ENCODE measurements around the gene C7. TPM values are rescaled to one million over a fixed set of nuclear protein-coding genes. Genes with fewer than 3 reads are reported as not detected.
"Not testable (repeated sequence)": the region's sequence is repeated elsewhere in the genome, so short reads cannot be mapped to it uniquely, and the experiment has no call there.

The C7 gene
- not detected in 2 replicates for total RNA-seq (2014; rRNA removed; shearing (Covaris generic))

GRCh38 chr5:40909264-40909663, at the start of gene C7:
C7 (plus strand) TSS chr5:40909497; CDS start chr5:40909611, 114 bp downstream.
- in situ Hi-C loops (cut with HindIII; ENCODE audit: low sequenced_read_pairs) = no loop called here
- no peak for DNase-seq (ENCODE audit: low spot score)

DNA sequence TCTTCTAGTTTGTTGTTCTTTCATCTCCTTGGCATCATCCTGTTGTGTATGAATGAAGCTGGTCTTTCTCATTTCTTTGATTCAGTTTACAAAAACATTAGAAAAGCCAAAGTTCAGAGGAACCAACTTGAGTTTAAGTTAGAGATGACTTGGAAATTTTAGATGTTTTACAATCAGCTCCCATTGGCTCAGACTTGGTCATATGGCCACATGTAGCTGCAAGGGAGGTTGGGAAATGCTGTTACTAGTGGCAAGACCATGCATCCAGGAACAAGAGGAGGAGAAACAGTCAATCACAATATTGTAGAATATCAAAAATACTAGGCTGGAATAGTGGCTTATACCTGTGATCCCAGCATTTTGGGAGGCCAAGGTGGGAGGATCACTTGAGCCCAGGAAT, 48.6 kb upstream of the C7 start:
- in situ Hi-C loops (cut with HindIII; ENCODE audit: low sequenced_read_pairs) = no loop called here
- DNase-seq (ENCODE audit: low spot score) = no peak

DNA sequence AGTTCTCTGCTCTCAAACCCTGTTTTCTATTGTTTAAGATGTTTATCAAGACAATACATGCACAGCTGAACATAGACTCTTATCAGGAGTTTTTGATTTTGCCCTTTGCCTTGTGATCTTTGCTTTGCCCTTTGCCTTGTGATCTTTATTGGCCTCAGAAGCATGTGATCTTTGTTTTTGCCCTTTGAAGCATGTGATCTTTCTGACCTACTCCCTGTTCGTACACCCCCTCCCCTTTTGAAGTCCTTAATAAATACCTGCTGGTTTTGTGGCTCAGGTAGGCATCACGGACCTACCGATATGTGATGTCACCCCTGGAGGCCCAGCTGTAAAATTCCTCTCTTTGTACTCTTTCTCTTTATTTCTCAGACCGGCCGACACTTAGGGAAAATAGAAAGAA, 44.3 kb upstream of the C7 start:
- DNase-seq (ENCODE audit: low spot score); in situ Hi-C loops (cut with HindIII; ENCODE audit: low sequenced_read_pairs): not testable (repeated sequence)

DNA sequence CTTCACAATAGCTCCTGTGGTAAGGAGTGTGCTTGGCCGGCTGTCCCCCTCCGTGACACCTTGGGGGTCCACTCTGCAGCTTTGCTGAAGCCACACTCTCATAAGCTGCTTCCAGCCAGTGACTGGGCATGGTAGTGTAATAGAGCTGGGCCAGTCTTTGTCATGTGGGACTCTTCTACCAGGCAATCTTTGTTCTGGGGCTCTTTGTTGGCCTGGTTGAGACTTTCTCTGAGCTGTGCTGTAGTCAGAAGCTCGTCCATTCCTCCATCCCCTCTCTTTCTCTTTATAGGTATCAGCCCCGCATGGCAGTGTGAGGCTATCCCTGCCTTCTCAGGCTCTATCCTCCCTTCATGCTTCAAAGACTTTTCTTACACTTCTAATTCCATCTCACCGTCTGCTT, 42.5 kb upstream of the C7 start:
- no peak for DNase-seq (ENCODE audit: low spot score)
- in situ Hi-C loops (cut with HindIII; ENCODE audit: low sequenced_read_pairs) = no loop called here

GRCh38 chr5:40869384-40869783, 39.9 kb upstream of the C7 start:
- DNase-seq (ENCODE audit: low spot score) = no peak
- in situ Hi-C loops (cut with HindIII; ENCODE audit: low sequenced_read_pairs) = no loop called here

GRCh38 chr5:40871177-40871576, 38.1 kb upstream of the C7 start:
- in situ Hi-C loops (cut with HindIII; ENCODE audit: low sequenced_read_pairs) = no loop called here
- DNase-seq (ENCODE audit: low spot score) = no peak

- in situ Hi-C loops (cut with HindIII; ENCODE audit: low sequenced_read_pairs); DNase-seq (ENCODE audit: low spot score): not testable (repeated sequence)
Observed at GRCh38 chr5:40872253-40872652, 37.0 kb upstream of the C7 start.

- no peak for DNase-seq (ENCODE audit: low spot score)
- in situ Hi-C loops (cut with HindIII; ENCODE audit: low sequenced_read_pairs) = no loop called here
Observed at GRCh38 chr5:40873286-40873880, 35.9 kb upstream of the C7 start.

- in situ Hi-C loops (cut with HindIII; ENCODE audit: low sequenced_read_pairs) = no loop called here
- no peak for DNase-seq (ENCODE audit: low spot score)
Observed at GRCh38 chr5:40875958-40876357, 33.3 kb upstream of the C7 start.

GRCh38 chr5:40877371-40877988, 31.8 kb upstream of the C7 start:
- no peak for DNase-seq (ENCODE audit: low spot score)
- in situ Hi-C loops (cut with HindIII; ENCODE audit: low sequenced_read_pairs) = no loop called here

GRCh38 chr5:40879163-40879942, 29.9 kb upstream of the C7 start:
- in situ Hi-C loops (cut with HindIII; ENCODE audit: low sequenced_read_pairs) = no loop called here
- peak; percentile 32 for DNase-seq (ENCODE audit: low spot score)

GRCh38 chr5:40882291-40882690, 27.0 kb upstream of the C7 start:
- no peak for DNase-seq (ENCODE audit: low spot score)
- in situ Hi-C loops (cut with HindIII; ENCODE audit: low sequenced_read_pairs) = no loop called here

GRCh38 chr5:40883051-40883450, 26.2 kb upstream of the C7 start:
- in situ Hi-C loops (cut with HindIII; ENCODE audit: low sequenced_read_pairs) = not testable (repeated sequence)

DNA sequence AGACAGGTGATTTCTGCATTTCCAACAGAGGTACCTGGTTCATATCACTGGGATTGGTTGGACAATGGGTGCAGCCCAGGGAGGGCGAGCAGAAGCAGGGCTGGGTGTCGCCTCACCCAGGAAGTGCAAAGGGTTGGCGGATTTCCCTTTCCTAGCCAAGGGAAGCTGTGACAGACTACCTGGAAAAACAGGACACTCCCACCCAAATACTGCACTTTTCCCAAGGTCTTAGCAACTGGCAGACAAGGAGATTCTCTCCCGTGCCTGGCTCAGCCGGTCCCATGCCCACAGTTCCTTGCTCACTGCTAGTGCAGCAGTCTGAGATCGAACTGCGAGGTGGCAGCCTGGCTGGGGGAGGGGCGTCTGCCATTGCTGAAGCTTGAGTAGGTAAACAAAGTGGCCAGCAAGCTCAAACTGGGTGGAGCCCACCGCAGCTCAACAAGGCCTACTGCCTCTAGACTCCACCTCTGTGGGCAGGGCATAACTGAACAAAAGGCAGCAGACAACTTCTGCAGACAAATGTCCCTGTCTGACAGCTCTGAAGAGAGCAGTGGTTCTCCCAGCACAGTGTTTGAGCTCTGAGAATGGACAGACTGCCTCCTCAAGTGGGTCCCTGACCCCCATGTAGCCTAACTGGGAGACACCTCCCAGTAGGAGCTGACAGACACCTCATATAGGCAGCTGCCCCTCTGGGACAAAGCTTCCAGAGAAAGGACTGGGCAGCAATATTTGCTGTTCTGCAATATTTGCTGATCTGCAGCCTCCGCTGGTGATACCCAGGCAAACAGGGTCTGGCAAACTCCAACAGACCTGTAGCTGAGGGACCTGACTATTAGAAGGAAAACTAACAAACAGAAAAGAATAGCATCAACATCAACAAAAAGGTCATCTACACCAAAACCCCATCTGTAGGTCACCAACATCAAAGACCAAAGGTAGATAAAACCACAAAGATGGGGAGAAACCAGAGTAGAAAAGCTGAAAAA, 13.6 kb upstream of the C7 start:
- in situ Hi-C loops (cut with HindIII; ENCODE audit: low sequenced_read_pairs); DNase-seq (ENCODE audit: low spot score): not testable (repeated sequence)

More at GRCh38 chr5:40883051-40883450, 26.2 kb upstream of the C7 start:
- not testable (repeated sequence) for DNase-seq (ENCODE audit: low spot score)

DNA sequence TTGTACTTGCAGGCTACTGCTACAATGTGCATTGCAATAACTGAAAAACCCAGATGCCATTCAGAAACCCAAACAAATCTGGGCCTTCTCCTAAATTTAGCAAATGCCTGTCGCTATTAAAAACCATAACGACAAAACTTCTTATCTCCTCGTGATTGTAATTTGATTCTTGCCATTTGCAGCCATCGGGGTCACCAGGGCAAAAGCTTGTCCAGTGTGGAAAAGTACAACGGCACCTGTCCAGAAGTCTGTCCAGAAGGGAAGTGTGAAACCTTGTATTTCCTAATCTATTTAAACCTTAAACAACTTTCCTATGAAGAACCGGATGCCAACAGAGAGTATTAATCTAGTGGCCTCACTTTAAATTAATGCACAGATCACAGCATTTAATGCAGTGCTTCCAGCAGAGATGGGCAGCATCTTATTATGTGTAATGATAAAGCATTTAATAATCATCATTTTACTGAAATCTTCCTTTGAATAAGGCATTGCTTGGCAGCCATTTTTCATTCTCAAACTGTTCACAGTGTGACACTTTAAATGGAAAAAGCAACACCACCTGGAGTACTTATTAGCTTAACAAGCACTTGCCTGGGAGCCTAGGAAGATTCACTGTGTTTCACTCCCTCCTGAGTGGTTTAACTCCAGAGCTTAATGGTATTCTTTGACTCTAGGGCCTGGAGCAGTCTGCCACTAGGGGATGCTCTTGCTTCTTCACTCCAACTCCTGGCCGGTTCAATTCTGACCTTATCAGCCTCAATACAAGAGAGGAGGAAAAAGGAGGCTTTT, 4.9 kb upstream of the C7 start:
- in situ Hi-C loops (cut with HindIII; ENCODE audit: low sequenced_read_pairs) = no loop called here

DNA sequence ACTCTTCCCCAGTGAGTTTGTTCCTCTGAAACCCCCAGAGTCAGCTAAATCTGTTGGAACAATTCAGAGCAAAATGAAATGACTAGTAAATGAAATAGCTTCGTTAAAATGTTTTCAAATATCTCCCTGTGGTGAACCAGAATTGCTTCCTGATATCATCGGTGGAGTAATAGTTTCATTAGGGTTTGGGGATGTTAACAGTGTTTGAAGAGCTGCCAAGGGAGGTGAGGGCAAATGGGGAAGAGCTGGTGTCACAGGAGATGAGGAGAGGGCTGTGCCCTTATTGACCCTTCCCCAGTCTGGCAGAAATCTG, 4.3 kb upstream of the C7 start:
- in situ Hi-C loops (cut with HindIII; ENCODE audit: low sequenced_read_pairs) = no loop called here
- DNase-seq (ENCODE audit: low spot score) = no peak

More for the DNA sequence above, 4.9 kb upstream of the C7 start:
- peak; percentile 79 for DNase-seq (ENCODE audit: low spot score)

DNA sequence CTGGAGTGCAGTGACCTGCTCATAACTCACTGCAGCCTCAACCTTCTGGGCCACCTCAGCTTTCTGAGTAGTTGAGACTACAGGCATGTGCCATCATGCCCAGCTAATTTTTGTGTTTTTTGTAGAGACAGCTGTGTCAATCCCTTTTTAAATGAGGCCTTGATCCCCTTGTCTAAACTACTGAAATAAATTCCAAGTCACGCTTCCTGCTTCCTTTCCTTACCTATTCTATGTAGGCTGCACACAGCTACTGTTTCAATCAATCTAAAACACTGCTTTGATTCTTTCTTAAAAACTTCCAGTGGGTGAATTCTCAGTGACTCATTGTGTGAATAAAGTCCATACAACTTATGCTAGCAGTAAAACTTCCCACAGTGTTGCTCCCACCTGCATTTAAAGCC, 2.9 kb upstream of the C7 start:
- in situ Hi-C loops (cut with HindIII; ENCODE audit: low sequenced_read_pairs) = no loop called here

DNA sequence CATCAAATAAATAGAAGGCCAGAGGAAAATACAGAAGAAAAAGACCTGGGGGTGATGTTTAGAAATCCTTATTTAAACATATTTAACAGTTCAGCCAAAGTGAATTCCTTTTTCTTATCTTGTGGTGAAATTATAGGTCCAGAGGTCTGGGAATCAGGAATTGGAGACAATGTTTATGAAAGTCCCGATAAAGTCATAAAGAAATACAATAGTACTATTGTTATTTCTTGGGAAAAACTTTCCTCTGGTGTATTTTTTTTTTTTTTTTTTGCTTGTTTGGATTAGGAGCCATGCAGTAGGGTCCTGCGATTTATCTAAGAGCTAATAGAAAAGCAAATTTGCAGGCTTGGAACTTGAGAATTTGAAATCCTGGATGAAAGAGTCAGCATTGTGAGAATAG, 426 bp downstream of the C7 start:
- DNase-seq (ENCODE audit: low spot score) = no peak
- in situ Hi-C loops (cut with HindIII; ENCODE audit: low sequenced_read_pairs) = no loop called here

More for the DNA sequence above, 2.9 kb upstream of the C7 start:
- DNase-seq (ENCODE audit: low spot score) = no peak

- in situ Hi-C loops (cut with HindIII; ENCODE audit: low sequenced_read_pairs) = no loop called here
- DNase-seq (ENCODE audit: low spot score) = no peak
Observed at GRCh38 chr5:40911266-40911665, 2.0 kb downstream of the C7 start.
